AG04450 (cell line): ENCODE data around the gene SERAC1. TPM values are rescaled to one million over a fixed set of nuclear protein-coding genes. Genes with fewer than 3 reads are reported as not detected.
A peak's percentile ranks its signal among the peaks of the same experiment; 100 is the strongest.

Experiments
- CTCF ChIA-PET: fragments of 300-600, 350-600 bp; formaldehyde crosslinking; extraction: SDS; loops from one replicate; lab custom pipeline; 2022; ENCODE audit warnings: antibody characterized with exemption, inconsistent platforms; lab: Charles Lee
- POLR2A ChIA-PET: fragments of 350-600 bp; formaldehyde crosslinking; extraction: SDS; loops from one replicate; lab custom pipeline; 2021; ENCODE audit warnings: antibody characterized with exemption, inconsistent platforms; lab: Yijun Ruan, JAX
- DNase-seq: peaks from one replicate; pipeline ENCODE4 v3.0.0-alpha.2; 2011; ENCODE audit warnings: low read depth, low spot score
- H3K27ac ChIP-seq: one replicate; pipeline ENCODE4 v1.5.1; 2012; ENCODE audit warnings: low read depth, low read length, control low read depth
- H3K27me3 ChIP-seq: one replicate; pipeline ENCODE4 v1.6.0; 2012; ENCODE audit warnings: low read length; ENCODE audit not compliant: control insufficient read depth, insufficient read depth
- H3K4me3 ChIP-seq: 2 replicates; pipeline ENCODE4 v1.5.1; 2011; ENCODE audit warnings: mild to moderate bottlenecking, low read depth, low read length, control low read depth
- H3K9me3 ChIP-seq: 2 replicates; pipeline ENCODE4 v1.5.1; 2012; ENCODE audit warnings: low read length; ENCODE audit not compliant: control insufficient read depth, insufficient read depth
- CTCF ChIP-seq: IDR thresholded peaks from 2 replicates; pipeline ENCODE4 v1.5.1; 2011; ENCODE audit warnings: low read depth, low read length, control low read depth, inconsistent platforms
- polyA plus RNA-seq: library from polyadenylated mRNA; depleted of rRNA; stranded (reverse); fragments of >200 nt; gene quantifications from 2 replicates; pipeline ENCODE4 v1.2.3, GENCODE V29; 2011

SERAC1 gene
- polyA plus RNA-seq, 1 experiment, result 14.5 TPM

GRCh38 chr6:158161566-158162254 lies 6.4 kb downstream of the SERAC1 start:
- Histone ChIP-seq H3K27me3 (no peaks in the 10 kb centered on the region), H3K27ac (no peak overlapping the region), H3K9me3 (no peaks in the 10 kb centered on the region), H3K4me3 (no peak overlapping the region)
- DNase-seq, result no peak
- CTCF ChIA-PET, result interaction anchor here (0.8 to 0.9 kb wide), 2 partner anchors 53 to 530 kb away, joined by 3 read pairs; no protein-coding TSS in a partner anchor
- no peak for TF ChIP-seq CTCF
- POLR2A ChIA-PET, result interaction anchor here (0.7 kb wide), 1 partner anchor 13 kb away, joined by 3 read pairs; no protein-coding TSS in a partner anchor

- CTCF ChIA-PET, result interaction anchor here (0.7 to 0.9 kb wide), 2 partner anchors 53 to 336 kb away, joined by 3 to 13 read pairs; no protein-coding TSS in a partner anchor
- POLR2A ChIA-PET, result interaction anchor here (0.7 kb wide), 1 partner anchor 14 kb away, joined by 3 read pairs; no protein-coding TSS in a partner anchor
- Histone ChIP-seq H3K27me3 (no peaks in the 10 kb centered on the region), H3K9me3 (no peaks in the 10 kb centered on the region), H3K4me3 (no peak overlapping the region), H3K27ac (no peak overlapping the region)
- TF ChIP-seq CTCF, result no peak
- peak; percentile 16 for DNase-seq
Measured at GRCh38 chr6:158160932-158161539, 7.0 kb downstream of the SERAC1 start.

- Histone ChIP-seq H3K27ac (no peak overlapping the region), H3K4me3 (no peak overlapping the region), H3K27me3 (no peaks in the 10 kb centered on the region), H3K9me3 (no peaks in the 10 kb centered on the region)
- no peak for TF ChIP-seq CTCF
- ChIA-PET POLR2A (no interaction called here), CTCF (interaction anchor here (1.2 kb wide), 1 partner anchor 532 kb away, joined by 5 read pairs; no protein-coding TSS in a partner anchor)
- DNase-seq, result no peak
Measured at GRCh38 chr6:158158748-158159147, 9.3 kb downstream of the SERAC1 start.

- ChIA-PET POLR2A (no interaction called here), CTCF (no interaction called here)
- Histone ChIP-seq H3K27ac (no peak overlapping the region), H3K27me3 (no peaks in the 10 kb centered on the region), H3K9me3 (no peaks in the 10 kb centered on the region), H3K4me3 (no peak overlapping the region)
- TF ChIP-seq CTCF, result no peak
- no peak for DNase-seq
Measured at GRCh38 chr6:158158123-158158522, 9.9 kb downstream of the SERAC1 start.
